Stimulated activated CD4-positive, alpha-beta T cell treated with anti-CD3 and anti-CD28 coated beads, Interleukin-1b, Interleukin-23, amount 100 ng/mL, for 24 hours (primary cell): Measurements from ENCODE around the gene LCN6.

Source experiments
- DNase-seq, 4 experiments: peaks; one replicate each; pipeline ENCODE4 v3.0.0-alpha.2; 2020; ENCODE audit warnings: low read depth in 4 of 4, low spot score in 1 of 4

Gene LCN6

DNA sequence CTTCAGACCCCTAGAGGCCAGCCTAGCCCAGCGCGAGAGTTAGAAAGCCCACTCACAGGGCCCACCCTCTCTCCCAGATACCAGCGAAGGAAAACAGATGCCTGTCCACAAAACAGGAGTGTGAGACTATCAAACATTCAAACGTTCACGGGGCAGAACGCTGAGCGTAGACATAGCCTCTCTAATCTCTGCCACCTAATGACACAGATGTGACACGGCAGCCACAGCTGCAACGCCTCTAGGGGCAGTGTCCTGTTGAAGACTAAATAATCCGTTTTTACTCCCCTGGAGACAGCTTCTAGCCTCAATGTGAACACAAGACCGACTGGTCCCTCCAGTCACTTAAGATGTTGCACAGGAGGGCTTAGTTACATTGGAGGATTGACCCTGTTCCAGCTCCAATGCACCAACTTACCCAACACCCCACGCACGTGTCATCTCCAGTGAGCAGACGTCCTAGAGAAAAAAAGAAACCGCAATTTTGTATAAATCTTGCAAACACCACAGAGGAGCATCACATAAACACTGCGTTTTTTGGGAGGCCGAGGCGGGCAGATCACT, 21.6 kb downstream of the LCN6 start:
- no peak for DNase-seq

DNA sequence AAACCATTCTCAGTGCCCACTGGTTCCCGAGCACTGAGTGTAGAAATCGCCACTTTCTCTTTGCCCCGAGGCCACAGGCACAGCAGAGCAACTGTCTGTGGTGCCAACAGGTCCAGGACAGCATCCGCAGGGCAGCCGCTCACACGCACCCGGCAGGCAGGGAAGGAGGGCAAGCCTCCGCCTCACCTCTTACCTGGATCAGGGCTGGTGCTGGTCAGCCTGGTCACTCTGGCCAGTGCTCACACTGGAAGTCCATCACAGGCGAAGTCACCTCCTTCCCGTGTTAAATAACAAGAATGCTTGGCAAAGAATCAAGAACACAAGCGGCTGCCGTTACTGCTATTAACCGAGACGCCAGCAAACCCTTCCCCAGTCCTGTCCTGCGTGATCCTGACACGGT, 22.2 kb downstream of the LCN6 start:
- no peak for DNase-seq

DNA sequence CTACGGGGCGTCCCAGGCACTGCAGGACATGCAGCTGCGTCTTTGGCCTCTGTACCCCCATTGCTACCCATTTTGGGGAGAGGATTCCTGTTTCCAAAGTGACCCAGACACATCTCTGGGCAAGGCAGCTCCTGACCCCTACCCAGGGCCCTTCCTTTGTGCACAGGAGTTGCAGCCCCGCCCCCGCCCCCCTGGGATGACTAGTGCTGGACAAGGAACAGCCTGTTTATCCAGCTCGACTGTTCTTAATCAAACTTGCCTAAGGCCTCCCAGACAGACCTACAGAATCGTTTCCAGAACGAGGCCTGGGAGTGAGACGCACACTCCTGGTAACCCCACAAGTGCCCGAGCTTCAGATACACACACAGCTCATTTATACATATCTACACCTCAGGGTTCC, 22.7 kb downstream of the LCN6 start:
- no peak for DNase-seq

DNA sequence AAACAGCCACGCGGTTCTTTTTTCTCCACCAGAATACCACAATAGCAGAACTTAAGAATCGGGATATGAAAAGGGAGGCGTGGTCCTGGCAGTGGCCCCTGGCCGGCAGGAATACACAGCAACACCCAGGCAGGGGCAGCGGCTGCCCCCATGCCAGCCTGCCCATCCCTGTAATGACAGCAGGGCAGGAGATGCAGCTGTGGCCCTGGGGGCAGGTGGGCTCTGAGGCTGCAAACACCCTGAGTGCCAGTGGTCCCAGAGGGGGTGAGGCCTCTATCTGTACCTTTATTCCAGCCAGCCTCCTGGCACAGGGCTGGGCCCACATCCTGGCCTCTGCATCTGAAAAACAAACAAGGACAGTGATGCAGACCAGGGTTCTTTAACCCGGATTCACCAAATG, 23.6 kb downstream of the LCN6 start:
- no peak for DNase-seq

DNA sequence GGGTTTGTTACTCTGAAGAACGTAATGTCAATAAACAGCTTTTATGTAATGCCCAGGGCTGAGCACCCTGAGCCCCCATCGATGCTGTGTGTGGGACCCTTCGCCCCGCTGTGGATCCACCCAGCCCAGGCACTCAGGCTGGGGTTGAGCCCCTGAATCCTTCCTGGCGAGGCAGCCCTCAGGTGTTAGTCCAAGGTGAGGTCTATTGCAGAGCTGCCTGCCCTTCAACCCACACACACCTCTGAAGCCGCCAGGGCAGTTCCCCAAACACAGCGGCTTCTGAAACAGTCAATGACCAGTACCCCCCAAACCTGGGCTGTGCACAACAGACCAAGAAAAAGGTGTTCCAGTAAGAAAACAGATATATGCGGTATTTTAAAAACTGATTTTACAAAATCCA, 24.3 kb downstream of the LCN6 start:
- no peak for DNase-seq

DNA sequence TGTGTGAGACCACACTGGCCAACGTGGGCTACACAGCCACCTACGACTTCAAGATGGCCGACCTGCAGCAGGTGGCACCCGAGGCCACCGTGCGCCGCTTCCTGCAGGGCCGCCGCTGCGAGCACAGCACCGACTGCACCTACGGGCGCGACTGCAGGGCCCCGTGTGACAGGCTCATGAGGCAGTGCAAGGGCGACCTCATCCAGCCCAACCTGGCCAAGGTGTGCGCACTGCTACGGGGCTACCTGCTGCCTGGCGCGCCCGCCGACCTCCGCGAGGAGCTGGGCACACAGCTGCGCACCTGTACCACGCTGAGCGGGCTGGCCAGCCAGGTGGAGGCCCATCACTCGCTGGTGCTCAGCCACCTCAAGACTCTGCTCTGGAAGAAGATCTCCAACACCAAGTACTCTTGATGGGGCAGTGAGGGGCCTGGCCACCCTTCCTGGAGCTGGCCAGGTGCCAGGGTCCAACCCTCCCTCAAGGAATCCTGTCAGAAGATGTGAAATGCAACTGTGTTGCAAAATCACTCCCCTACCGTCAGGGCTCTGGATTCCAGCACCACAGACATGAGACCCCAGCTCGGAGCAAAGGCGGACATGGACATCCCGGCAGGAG, 24.9 kb downstream of the LCN6 start:
- no peak for DNase-seq

DNA sequence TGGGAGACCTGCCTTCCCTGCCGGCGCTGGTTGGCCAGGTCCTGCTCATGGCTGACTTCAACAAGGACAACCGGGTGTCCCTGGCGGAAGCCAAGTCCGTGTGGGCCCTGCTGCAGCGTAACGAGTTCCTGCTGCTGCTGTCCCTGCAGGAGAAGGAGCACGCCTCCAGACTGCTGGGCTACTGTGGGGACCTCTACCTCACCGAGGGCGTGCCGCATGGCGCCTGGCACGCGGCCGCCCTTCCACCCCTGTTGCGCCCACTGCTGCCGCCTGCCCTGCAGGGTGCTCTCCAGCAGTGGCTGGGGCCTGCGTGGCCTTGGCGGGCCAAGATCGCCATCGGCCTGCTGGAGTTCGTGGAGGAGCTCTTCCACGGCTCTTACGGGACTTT, 25.4 kb downstream of the LCN6 start:
- DNase-seq, result no peak

DNA sequence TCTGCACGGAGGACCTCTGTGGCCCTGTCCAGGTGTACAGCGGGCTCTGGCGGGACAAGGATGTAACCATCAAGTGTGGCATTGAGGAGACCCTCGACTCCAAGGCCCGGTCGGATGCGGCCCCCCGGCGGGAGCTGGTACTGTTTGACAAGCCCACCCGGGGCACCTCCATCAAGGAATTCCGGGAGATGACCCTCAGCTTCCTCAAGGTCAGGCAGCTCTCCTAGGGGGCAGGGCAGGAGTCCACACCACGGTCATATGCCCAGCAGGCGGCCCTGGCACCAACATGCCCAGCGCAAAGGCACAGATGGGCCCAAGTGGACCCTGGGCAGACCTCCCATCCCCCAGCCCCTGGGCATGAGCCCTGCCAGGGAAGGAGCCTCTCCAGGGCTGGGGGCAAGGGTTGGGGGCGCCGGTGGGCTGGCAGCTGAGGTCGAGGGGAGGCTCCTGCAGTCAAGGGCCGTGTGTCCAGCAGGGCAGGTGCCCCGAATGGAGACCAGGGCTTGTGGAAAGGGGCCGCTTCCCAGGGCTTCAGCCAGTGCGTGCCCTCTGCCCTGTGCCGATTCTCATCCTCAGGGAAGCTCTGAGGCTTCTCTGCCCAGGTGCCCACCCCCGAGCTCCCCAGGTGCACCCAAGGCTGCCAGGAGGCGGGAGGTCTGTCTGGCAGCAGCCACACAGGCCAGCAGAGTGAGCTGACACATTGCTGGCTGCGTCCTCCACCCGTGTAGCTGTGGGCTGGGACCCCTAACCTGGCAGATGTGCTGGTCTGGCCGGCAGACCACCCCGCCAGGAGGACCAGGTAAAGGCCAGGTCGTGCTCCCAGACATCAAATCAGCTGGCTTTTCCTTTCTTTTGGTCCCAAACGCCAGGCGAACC, 26.0 kb downstream of the LCN6 start:
- DNase-seq, result no peak

DNA sequence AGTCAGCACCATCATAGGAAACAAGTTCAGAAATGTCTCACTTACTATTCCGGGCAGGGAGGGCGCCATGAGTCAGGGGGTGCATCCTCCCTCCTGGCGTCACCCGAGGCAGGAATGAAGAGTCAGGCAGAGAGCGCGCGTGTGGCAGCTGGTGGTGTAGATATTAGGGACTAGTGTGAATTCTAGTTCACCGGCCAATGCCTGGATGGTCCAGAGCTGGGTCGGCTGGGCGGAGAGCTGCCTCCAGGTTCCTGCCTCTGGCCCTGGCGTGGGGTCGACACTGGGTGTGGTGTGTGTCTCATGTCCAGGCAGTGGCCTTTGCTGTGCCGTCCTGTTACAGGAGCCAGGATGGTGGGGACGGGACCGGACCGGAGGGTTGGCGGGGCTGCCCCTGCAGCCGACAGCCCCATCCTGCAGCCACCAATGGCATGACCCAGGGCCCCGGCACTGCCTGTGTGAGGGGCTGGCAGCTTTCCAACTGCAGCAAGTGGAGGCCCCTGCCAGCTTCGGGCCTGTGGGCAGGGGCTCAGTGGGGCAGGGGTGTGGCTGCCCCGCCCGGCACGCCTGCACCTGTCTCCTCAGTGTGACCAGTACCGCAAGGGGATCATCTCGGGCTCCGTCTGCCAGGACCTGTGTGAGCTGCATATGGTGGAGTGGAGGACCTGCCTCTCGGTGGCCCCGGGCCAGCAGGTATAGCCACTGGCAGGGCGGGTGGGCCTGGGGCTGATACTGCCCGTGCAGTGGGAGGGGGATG, 26.8 kb downstream of the LCN6 start:
- no peak for DNase-seq

DNA sequence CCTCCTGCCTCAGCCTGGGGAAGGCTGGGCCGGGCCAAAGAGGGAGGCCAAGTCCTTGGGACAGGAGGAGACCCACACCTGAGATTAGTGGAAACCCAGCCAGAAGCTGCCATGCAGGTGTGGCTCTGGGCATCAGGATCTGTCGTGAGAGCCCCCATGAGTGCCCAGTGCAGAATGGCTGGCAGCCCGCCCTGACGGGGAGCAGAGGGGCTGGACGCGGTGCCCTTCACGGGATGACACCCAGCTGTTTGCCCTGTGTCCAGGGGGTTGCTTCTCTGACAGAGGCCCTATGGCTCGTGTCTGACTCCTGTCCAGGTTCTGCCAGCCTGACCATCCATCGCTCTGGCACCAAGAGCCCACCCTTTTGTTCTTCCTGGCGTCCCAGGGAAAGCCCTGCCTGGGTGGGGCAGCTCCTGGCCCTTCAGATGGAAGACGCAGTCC, 27.4 kb downstream of the LCN6 start:
- no peak for DNase-seq

DNA sequence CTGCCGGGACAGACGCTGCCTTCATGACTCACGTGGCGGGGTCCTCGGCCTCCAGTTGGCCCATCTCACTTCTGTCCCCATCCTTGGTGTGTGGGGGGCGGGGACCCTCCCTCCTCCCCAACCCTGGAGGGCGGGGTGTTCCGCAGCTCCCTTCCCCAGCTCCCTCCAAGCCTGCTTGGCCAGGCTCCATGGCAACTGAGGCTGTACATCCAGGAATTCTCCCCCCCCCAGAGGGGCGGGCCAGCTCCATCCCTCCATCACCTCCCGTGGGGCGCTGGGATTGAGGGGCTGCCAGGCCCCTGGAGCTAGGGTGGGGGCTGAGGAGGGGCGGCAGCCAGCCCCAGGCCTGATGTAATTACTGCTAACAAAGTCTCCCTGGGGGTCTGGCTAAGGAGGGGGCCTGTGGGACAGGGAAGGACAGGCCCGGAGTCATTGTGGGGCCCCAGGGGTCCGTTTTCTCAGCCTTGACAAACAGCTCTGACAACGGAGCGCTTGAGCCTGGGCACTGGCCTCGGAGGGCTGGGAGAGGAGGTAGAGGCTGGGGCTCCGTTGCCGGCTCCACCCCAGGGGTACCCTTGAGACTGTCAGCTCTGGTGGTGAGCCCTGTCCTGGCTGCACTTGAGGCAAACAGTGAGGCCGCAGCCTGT, 28.0 kb downstream of the LCN6 start:
- no peak for DNase-seq

DNA sequence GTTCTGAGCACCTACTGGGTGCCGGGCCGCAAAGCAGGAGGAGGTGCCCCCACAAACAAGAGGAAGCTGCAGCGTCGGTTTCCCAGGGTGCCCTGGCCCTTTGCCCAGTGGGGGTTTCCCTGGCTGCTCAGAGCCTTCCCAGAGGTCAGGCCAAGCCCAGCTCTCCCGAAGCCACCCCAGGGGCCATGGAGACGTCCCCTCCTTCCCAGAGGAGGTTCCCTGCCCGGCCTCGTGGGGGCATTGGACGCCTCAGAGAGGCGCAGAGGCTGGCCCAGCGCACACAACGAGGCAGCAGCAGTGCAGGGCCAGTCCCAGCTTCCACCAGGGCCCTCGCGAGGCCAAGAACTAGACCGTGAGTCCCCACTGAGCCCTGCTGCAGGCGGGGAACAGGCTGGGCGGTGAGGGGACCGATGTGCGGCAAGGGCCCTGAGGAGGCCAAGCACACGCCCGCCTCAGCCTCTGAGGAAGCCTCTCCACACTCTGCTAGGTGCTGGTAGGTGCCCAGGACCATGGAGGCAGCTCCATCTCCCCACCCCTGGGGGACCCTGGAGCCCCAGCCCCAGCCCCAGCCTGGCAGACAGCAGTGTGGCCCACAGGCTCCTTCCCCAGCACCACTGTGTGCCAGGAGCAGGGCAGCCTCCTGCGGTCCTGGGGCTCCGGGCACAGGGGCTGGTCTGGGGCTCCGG, 29.0 kb downstream of the LCN6 start:
- DNase-seq, result no peak

DNA sequence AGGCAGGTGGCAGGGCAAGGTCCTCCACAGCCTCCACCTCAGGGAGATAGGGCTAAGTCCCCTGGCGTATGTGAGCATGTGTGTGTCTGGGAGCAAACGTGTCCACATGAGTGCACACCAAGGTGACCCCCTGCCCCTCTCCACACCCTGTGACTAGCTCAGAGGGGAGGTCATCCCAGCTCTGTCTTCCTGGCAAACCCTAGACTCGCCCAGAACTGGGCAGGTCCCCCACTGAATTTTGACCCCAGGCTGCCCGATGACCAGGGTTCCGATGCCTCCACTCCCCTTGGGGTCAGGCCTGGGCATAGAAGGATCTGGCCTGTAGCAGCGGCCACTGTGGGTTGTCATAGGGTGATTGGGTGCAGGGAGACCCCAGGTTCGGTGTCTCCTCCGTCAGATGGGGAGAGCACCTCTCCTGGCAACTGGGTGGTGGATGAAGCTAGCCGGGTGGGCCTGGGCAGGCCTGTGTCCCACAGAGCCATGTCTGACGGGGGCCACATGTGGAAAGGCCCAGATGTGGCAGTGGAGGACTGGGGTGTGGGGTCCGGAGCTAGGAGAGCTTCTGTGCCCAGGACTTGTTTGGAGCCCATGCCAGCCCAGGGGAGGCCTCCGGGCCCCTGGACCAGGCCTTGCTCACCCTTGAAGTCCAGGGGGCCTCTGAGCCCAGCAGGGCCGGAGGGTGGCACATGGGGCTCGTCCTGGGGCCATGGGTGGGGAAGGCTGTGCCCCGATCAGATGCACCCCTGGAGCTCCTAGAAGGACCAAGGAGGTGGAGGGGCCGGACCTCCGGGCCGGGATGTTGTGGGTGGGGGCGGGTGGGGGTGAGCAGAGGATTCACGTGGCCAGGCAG, 29.8 kb downstream of the LCN6 start:
- DNase-seq, result no peak

DNA sequence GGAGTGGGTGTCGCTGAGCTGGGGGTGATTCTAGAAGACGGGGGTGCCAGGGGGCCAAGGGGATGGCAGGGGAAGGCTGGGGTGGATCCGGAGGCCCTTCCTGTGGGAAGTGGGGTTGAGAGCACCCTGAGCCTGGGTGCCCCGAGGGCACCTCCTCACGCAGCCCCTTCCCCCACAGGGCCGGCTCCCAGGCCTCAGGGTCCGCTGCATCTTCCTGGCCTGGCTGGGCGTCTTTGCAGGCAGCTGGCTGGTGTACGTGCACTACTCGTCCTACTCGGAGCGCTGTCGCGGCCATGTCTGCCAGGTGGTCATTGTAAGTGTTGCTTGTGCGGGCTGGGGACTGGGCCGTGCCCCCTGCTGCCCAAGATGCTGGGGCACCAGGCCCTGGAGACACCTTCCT, 30.9 kb downstream of the LCN6 start:
- DNase-seq, result no peak

DNA sequence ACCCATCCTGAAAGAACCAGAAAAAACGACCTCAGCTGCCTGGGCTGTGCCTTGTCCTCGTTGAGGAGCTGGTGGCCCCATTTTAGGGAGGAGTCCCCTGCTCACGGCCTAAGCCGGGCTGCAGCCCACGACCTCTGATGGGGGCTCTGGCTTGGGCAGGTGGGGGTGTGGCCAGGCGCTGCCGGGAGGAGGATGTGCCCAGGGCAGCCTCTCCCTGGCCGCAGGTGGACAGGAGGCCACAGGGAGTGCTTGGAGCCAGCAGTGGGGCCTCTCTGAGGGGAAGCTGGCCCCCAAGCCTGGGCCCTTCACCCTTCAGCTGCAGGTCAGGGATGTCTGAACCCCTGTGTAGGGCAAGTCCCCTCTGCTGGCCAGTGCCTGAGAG, 33.4 kb downstream of the LCN6 start:
- no peak for DNase-seq

DNA sequence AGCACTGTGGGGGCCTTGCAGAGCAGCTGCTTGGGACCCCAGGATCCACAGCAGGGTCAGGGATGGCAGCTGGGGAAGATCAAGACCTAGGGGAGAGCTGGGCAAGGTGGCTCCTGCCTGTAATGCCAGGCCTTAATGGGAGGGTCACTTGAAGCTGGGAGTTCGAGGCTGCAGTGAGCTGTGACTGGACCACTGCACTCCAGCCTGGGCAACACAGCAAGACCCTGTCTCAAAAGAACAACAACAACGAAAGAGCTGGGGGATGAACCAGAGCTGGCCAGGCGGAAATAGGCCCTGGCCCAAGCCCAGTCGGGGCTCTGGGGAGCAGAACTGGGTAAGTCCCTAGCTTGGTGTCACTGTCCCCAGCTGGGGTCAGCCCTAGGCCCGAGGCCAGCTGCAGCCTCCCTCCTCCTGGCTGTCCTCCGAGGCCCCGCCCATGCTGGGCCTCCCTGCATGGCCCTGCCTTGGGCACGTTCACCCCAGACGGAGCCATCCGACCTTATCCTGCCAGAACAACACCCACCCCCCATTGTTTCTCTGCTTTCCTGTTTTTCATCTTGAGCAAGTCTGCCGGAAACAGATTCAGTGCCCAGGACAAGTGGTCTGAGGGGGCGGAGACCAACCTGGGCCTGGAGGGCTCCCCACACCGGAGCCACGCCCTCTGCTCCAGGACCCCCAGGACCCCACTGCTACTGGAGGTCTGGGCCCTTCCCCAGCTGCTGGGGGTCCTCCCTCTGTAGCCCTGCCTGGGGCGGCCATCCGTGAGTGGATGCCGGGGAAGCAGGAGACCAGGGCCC, 34.0 kb downstream of the LCN6 start:
- no peak for DNase-seq

DNA sequence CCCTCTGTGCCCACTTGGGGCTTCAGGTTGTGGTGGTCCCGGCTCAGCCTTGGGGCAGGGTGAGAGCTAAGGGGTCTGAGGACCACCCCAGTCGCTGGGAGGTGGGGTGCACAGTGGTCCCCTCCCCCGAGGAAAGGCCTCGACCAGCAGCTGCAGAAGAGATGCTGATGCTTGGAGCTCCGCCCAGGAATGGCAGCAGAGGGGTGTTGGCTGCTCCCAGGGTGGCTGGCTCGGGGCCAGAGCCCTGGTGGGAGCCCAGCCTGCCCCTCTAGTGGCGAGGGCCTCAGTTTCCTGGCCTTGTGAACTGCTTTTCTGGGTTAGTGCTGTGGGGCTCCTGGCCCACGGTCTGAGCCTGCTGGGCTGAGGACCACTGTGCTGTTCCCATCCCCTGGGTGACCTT, 34.8 kb downstream of the LCN6 start:
- DNase-seq, result no peak

DNA sequence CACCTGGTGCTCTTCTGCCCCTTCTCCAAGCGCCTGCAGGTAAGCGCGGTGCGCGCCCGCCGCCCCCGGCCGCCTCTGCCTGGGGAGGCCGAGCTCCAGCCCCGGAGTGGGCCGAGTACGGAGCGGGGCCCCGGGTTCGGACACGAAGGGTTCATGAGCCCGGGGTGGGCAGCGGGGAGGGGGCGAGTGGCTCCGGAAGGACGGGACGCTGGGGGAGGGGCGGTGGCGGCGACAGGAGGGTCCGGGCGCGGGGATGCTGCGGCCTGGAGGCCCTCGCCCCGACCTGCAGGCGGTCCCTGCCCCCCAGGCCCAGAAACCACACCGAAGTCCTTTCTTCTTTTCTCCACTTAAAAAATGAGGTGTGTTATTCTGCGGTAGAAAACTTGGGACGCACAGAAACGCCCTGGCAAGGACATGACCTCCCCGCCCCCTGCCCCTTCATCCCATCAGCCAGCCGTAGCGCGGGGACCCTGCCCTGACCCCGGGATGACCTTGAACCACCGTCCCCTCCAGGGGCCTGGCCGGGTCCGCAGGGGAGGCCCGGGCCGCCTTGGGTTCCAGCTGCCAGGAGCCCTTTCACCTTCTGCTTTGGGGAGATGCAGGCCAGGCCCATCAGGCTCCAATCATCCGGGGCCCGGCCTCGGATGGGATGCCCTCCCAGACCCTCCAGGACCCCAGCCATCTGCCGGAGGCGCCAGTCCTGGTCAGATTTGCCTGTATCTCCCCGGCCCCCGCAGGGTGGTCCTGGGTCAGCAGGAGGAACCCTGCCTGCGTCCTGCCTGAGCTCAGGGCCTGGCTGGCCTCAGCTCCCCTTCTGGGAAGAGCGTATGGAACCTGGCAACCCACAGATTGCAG, 35.4 kb downstream of the LCN6 start:
- no peak for DNase-seq
